ENCODE data around the gene SEPTIN5.
"Not testable (repeated sequence)": the region's sequence is repeated elsewhere in the genome, so short reads cannot be mapped to it uniquely, and the experiment has no call there.

GRCh38 chr22:19676437-19676836 is 37.9 kb upstream of the SEPTIN5 start:
- TF ChIP-seq MAX (CRISPR knock-in tag; IDR thresholded peaks at IDR 0.05); CTCF (IDR thresholded peaks at IDR 0.05); ETV6 (CRISPR knock-in tag; IDR thresholded peaks at IDR 0.05); USF2 (CRISPR knock-in tag; IDR thresholded peaks at IDR 0.05); HMGXB4 (CRISPR knock-in tag; IDR thresholded peaks at IDR 0.05); ATF1 (CRISPR knock-in tag; IDR thresholded peaks at IDR 0.05); TEAD1 (CRISPR knock-in tag; IDR thresholded peaks at IDR 0.05); TEAD4 (CRISPR knock-in tag; IDR thresholded peaks at IDR 0.05); ZBTB21 (CRISPR knock-in tag; IDR thresholded peaks at IDR 0.05; ENCODE audit: borderline replicate concordance); E2F4 (CRISPR knock-in tag; IDR thresholded peaks at IDR 0.05; ENCODE audit: borderline replicate concordance, low read depth): not testable (repeated sequence)

All from WTC11 (cell line).